OCI-LY1 (cell line): ENCODE measurements around the gene TASOR2.
A peak's percentile ranks its signal among the peaks of the same experiment; 100 is the strongest.

Experiments used
- H2AFZ ChIP-seq: fragments of 200-600 bp; sonication (generic), shearing (Covaris generic); 2 replicates; pipeline ENCODE4 v1.6.0; 2014; ENCODE audit warnings: antibody characterized with exemption, mild to moderate bottlenecking, low read length
- H3F3A ChIP-seq: fragments of 200-600 bp; sonication (generic), shearing (Covaris generic); 2 replicates; pipeline ENCODE4 v1.6.0; 2014; ENCODE audit warnings: mild to moderate bottlenecking, antibody characterized with exemption, low read length, moderate library complexity; ENCODE audit not compliant: insufficient read depth
- H3K27ac ChIP-seq: fragments of 200-600 bp; sonication (generic); 2 replicates; pipeline ENCODE4 v1.5.1; 2014; ENCODE audit warnings: low read length, mixed run types, mild to moderate bottlenecking, low read depth; ENCODE audit not compliant: poor library complexity, severe bottlenecking
- H3K27me3 ChIP-seq: fragments of 200-600 bp; sonication (generic); 2 replicates; pipeline ENCODE4 v1.6.0; 2014; ENCODE audit warnings: antibody characterized with exemption, mild to moderate bottlenecking, low read length, moderate library complexity; ENCODE audit not compliant: insufficient read depth
- H3K36me3 ChIP-seq: fragments of 200-600 bp; sonication (generic); 2 replicates; pipeline ENCODE4 v1.6.1; 2014; ENCODE audit warnings: mild to moderate bottlenecking, antibody characterized with exemption, low read length, moderate library complexity, mixed read lengths; ENCODE audit not compliant: insufficient read depth
- H3K4me1 ChIP-seq: fragments of 200-600 bp; sonication (generic); 2 replicates; pipeline ENCODE4 v1.5.1; 2014; ENCODE audit warnings: mild to moderate bottlenecking, low read length, moderate library complexity; ENCODE audit not compliant: insufficient read depth, severe bottlenecking
- H3K4me2 ChIP-seq: fragments of 200-600 bp; sonication (generic), shearing (Covaris generic); 2 replicates; pipeline ENCODE4 v1.6.1; 2014; ENCODE audit warnings: low read length
- H3K4me3 ChIP-seq: fragments of 200-600 bp; sonication (generic); 2 replicates; pipeline ENCODE4 v1.5.1; 2014; ENCODE audit warnings: low read length, low read depth, mild to moderate bottlenecking, mixed read lengths; ENCODE audit not compliant: poor library complexity, severe bottlenecking
- H3K79me2 ChIP-seq: fragments of 200-600 bp; shearing (Covaris generic); 2 replicates; pipeline ENCODE4 v1.6.1; 2016; ENCODE audit warnings: mixed run types, low read length, mixed read lengths; ENCODE audit not compliant: insufficient read depth
- H3K9ac ChIP-seq: fragments of 200-600 bp; sonication (generic), shearing (Covaris generic); 2 replicates; pipeline ENCODE4 v1.6.1; 2014; ENCODE audit warnings: mild to moderate bottlenecking, low read length, mixed read lengths
- H3K9me2 ChIP-seq: fragments of 200-600 bp; sonication (generic), shearing (Covaris generic); 2 replicates; pipeline ENCODE4 v1.6.1; 2014; ENCODE audit warnings: low read depth, mild to moderate bottlenecking, low read length, mixed read lengths
- H3K9me3 ChIP-seq: fragments of 200-600 bp; shearing (Covaris generic); 2 replicates; pipeline ENCODE4 v1.6.1; 2014; ENCODE audit warnings: low read length, mixed read lengths
- H4K20me1 ChIP-seq: fragments of 200-600 bp; sonication (generic), shearing (Covaris generic); 2 replicates; pipeline ENCODE4 v1.6.0; 2016; ENCODE audit warnings: mild to moderate bottlenecking, low read length; ENCODE audit not compliant: insufficient read depth
- EZH2 ChIP-seq: fragments of 200-600 bp; sonication (generic), shearing (Covaris generic); IDR thresholded peaks from 2 replicates; pipeline ENCODE4 v1.8.0; 2017; ENCODE audit warnings: borderline replicate concordance, mixed run types, mild to moderate bottlenecking, antibody characterized with exemption, low read length, moderate library complexity, mixed read lengths
- TF ChIP-seq, protein P1 (sequence below): fragments of 200-600 bp; sonication (generic), shearing (Covaris generic); IDR thresholded peaks from 2 replicates; pipeline ENCODE4 v1.5.1; 2017; ENCODE audit warnings: mild to moderate bottlenecking, antibody characterized with exemption, low read length, moderate library complexity, mixed read lengths

TASOR2 gene

GRCh38 chr10:5663692-5664427, 20.8 kb upstream of the TASOR2 start:
- Histone ChIP-seq H3K9me3 (no peaks in the 10 kb centered on the region), H3K9ac (no peak overlapping the region), H3K36me3 (no peaks in the 10 kb centered on the region), H3F3A (no peaks in the 10 kb centered on the region), H3K4me1 (peaks cover 17% of the 10 kb centered on the region), H3K4me2 (no peak overlapping the region; the same call in 1 of the 2 replicates), H3K27me3 (no peaks in the 10 kb centered on the region), H3K27ac (no peak overlapping the region), H4K20me1 (no peaks in the 10 kb centered on the region), H2AFZ (no peak overlapping the region), H3K9me2 (no peaks in the 10 kb centered on the region), H3K4me3 (no peak overlapping the region), H3K79me2 (no peaks in the 10 kb centered on the region)
- TF ChIP-seq, protein P1, sequence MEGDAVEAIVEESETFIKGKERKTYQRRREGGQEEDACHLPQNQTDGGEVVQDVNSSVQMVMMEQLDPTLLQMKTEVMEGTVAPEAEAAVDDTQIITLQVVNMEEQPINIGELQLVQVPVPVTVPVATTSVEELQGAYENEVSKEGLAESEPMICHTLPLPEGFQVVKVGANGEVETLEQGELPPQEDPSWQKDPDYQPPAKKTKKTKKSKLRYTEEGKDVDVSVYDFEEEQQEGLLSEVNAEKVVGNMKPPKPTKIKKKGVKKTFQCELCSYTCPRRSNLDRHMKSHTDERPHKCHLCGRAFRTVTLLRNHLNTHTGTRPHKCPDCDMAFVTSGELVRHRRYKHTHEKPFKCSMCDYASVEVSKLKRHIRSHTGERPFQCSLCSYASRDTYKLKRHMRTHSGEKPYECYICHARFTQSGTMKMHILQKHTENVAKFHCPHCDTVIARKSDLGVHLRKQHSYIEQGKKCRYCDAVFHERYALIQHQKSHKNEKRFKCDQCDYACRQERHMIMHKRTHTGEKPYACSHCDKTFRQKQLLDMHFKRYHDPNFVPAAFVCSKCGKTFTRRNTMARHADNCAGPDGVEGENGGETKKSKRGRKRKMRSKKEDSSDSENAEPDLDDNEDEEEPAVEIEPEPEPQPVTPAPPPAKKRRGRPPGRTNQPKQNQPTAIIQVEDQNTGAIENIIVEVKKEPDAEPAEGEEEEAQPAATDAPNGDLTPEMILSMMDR = no peak

GRCh38 chr10:5665373-5666007, 19.1 kb upstream of the TASOR2 start:
- Histone ChIP-seq H3K9me3 (no peaks in the 10 kb centered on the region), H2AFZ (no peak overlapping the region), H3K27ac (no peak overlapping the region), H3K9me2 (no peaks in the 10 kb centered on the region), H3K9ac (no peak overlapping the region), H3F3A (no peaks in the 10 kb centered on the region), H4K20me1 (no peaks in the 10 kb centered on the region), H3K4me1 (peaks cover 10% of the 10 kb centered on the region), H3K4me3 (peak overlapping the region; percentile 43), H3K79me2 (no peaks in the 10 kb centered on the region), H3K27me3 (no peaks in the 10 kb centered on the region), H3K36me3 (no peaks in the 10 kb centered on the region), H3K4me2 (peak overlapping the region; percentile 56)
- TF ChIP-seq, protein P1 = no peak
- TF ChIP-seq EZH2 = no peak

GRCh38 chr10:5666008-5666840, 18.4 kb upstream of the TASOR2 start, which contains the start of gene ASB13:
Gene ASB13, minus strand, starts transcription at chr10:5666595. Its CDS starts 44 bp downstream, at chr10:5666551.
- peaks cover 10% of the 10 kb centered on the region for H3K4me1 ChIP-seq
- H4K20me1 ChIP-seq = no peaks in the 10 kb centered on the region
- no peaks in the 10 kb centered on the region for H3K27me3 ChIP-seq
- H2AFZ ChIP-seq = no peak within 1 kb of the TSS
- TF ChIP-seq, protein P1 = no peak
- TF ChIP-seq EZH2 = no peak
- peak within 1 kb of the TSS; percentile 43 for H3K4me3 ChIP-seq
- no peaks in the 10 kb centered on the region for H3K9me2 ChIP-seq
- no peaks in the 10 kb centered on the region for H3K79me2 ChIP-seq
- no peaks in the 10 kb centered on the region for H3F3A ChIP-seq
- peak within 1 kb of the TSS; percentile 67 for H3K4me2 ChIP-seq
- no peak within 1 kb of the TSS for H3K27ac ChIP-seq
- no peaks in the 10 kb centered on the region for H3K9me3 ChIP-seq
- H3K9ac ChIP-seq = no peak within 1 kb of the TSS
- H3K36me3 ChIP-seq = no peaks in the 10 kb centered on the region
